Thyroid gland (tissue), 4 donors: ENCODE data around the gene IPO9. TPM values are rescaled to one million over a fixed set of nuclear protein-coding genes. Genes with fewer than 3 reads are reported as not detected.

ENCODE experiments used
- DNase-seq, 2 donors: peaks; one replicate each; pipeline ENCODE4 v3.0.0-alpha.2; 2019
- H3K27ac ChIP-seq, 3 donors: fragments of 200-600 bp; sonication (generic); 1 replicate in 2 of 3; 2 replicates in 1 of 3; pipeline ENCODE4 v1.5.1; 2016 to 2019; ENCODE audit warnings: mild to moderate bottlenecking in 1 of 3, moderate library complexity in 1 of 3
- H3K27me3 ChIP-seq: fragments of 200-600 bp; sonication (generic); one replicate; pipeline ENCODE4 v1.5.1; 2019
- H3K36me3 ChIP-seq, 2 donors: fragments of 200-600 bp; sonication (generic); one replicate each; pipeline ENCODE4 v1.5.1; 2016 to 2019
- H3K4me1 ChIP-seq, 2 donors: fragments of 200-600 bp; sonication (generic); one replicate each; pipeline ENCODE4 v1.5.1; 2017 to 2019
- H3K4me3 ChIP-seq, 3 donors: fragments of 200-600 bp; sonication (generic); replicated peaks in 1 of 3; 1 replicate in 2 of 3; 2 replicates in 1 of 3; pipeline ENCODE4 v1.5.1; 2016; ENCODE audit warnings: mild to moderate bottlenecking in 1 of 3
- H3K9me3 ChIP-seq: fragments of 200-600 bp; sonication (generic); one replicate; pipeline ENCODE4 v1.5.1; 2017
- POLR2A ChIP-seq, 2 donors: fragments of 450-650 bp; IDR thresholded peaks; one replicate each; pipeline ENCODE4 v1.6.1; 2017; ENCODE audit warnings: antibody characterized with exemption in 2 of 2, mild to moderate bottlenecking in 2 of 2, moderate library complexity in 1 of 2
- WGBS, 2 donors: methylation state at CpG; one replicate each; pipeline ENCODE4 v1.1.5; 2017; 5-methylcytosine and 5-hydroxymethylcytosine counted together
- intact Hi-C: fragments of 100-400 bp; cut with DNase I; formaldehyde crosslinking; loops from one replicate; pipeline ENCODE4 v1.15.1; 2023
- total RNA-seq, 4 donors: library from RNA; depleted of rRNA; stranded (reverse); fragments of >200 nt; gene quantifications; one replicate each; pipeline ENCODE4 v1.2.3, GENCODE V29; 2016
- TF ChIP-seq, protein P1 (sequence below), 6 experiments: fragments of 200-600 bp in 3 of 6; fragments of 450-650 bp in 3 of 6; sonication (generic) in 3 of 6; IDR thresholded peaks; one replicate each; pipeline ENCODE4 v1.5.1; 2016 to 2019; ENCODE audit warnings: antibody characterized with exemption in 6 of 6, mild to moderate bottlenecking in 2 of 6, inconsistent platforms in 1 of 6, moderate library complexity in 1 of 6

The IPO9 gene
- total RNA-seq, 4 donors from 2014 or later, result 28.4 to 42.1 (median 36.7) TPM

DNA sequence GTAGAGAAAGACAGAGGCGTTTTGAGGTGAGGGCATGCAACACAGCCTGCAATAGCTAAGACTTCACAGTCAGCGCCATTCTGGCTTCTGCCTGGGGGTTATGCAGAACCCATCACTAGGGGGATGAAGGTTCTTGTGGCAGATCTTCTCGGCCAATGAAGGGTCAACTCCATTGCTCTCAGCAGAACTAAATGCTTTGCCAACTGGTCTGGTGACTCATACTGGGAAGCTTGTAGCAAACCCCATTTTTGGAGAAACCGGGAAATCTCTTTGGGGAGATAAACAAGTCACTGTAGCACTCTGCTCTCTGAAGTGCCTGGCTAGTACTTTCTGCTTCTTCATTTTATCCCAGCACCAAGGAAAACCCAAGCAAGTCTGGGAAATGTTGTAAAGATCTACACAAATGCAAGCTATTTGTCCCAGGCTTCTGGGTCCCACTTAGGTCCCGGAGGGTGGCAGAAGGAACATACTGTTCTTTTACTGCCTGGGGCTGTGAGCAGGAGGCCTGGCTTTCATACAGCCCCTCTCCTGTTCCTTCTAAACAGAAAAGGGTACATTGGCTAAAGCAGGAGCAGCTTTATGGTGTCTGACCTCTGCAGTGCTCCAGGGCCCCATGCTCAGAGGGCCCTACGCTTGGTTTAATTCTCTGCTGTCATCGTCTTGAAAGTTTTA lies 88.5 kb downstream of the IPO9 start:
- H3K27me3 ChIP-seq, result no peaks in the 10 kb centered on the region
- TF ChIP-seq, protein P1, sequence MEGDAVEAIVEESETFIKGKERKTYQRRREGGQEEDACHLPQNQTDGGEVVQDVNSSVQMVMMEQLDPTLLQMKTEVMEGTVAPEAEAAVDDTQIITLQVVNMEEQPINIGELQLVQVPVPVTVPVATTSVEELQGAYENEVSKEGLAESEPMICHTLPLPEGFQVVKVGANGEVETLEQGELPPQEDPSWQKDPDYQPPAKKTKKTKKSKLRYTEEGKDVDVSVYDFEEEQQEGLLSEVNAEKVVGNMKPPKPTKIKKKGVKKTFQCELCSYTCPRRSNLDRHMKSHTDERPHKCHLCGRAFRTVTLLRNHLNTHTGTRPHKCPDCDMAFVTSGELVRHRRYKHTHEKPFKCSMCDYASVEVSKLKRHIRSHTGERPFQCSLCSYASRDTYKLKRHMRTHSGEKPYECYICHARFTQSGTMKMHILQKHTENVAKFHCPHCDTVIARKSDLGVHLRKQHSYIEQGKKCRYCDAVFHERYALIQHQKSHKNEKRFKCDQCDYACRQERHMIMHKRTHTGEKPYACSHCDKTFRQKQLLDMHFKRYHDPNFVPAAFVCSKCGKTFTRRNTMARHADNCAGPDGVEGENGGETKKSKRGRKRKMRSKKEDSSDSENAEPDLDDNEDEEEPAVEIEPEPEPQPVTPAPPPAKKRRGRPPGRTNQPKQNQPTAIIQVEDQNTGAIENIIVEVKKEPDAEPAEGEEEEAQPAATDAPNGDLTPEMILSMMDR (IDR thresholded peaks at IDR 0.05), result no peak
- peak in 1 of 2 donors; percentile 7 for TF ChIP-seq POLR2A (IDR thresholded peaks at IDR 0.05)
- peak overlapping the region in 2 of 3 donors; percentile 66 to 77 for H3K27ac ChIP-seq
- H3K36me3 ChIP-seq, result no peaks in the 10 kb centered on the region
- intact Hi-C loops, result no loop called here
- no peaks in the 10 kb centered on the region for H3K9me3 ChIP-seq
- peaks cover 19 to 32% of the 10 kb centered on the region in 2 donors for H3K4me1 ChIP-seq
- DNase-seq, result peak in 1 of 2 donors; percentile 50
- H3K4me3 ChIP-seq, result no peak overlapping the region
- 79 to 82% methylated on average over 7 of the region's 7 CpGs for WGBS, 2 donors

DNA sequence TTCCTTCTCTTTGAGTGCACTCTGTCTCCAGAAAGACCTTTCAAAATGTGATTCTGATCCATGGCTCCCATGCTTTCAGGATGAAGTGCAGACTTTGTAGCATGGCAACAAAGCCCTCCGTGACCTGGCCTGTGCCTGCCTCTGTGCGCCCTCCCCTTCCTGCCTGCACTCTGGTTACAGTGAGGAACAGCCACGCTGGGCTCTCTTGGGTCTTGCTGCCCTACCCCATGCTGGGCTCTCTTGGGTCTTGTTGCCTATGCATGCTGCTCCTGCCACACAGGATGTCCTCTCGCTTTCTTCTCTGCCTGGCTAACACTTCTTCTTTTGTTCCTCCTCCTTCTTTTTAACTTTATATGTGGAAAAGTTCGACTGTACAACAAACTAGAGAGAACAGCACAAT lies 89.4 kb downstream of the IPO9 start:
- 85 to 94% methylated on average over 5 of the region's 5 CpGs for WGBS, 2 donors
- H3K4me3 ChIP-seq, result no peak overlapping the region
- no peak for TF ChIP-seq POLR2A (IDR thresholded peaks at IDR 0.05)
- TF ChIP-seq, protein P1 (IDR thresholded peaks at IDR 0.05), result no peak

DNA sequence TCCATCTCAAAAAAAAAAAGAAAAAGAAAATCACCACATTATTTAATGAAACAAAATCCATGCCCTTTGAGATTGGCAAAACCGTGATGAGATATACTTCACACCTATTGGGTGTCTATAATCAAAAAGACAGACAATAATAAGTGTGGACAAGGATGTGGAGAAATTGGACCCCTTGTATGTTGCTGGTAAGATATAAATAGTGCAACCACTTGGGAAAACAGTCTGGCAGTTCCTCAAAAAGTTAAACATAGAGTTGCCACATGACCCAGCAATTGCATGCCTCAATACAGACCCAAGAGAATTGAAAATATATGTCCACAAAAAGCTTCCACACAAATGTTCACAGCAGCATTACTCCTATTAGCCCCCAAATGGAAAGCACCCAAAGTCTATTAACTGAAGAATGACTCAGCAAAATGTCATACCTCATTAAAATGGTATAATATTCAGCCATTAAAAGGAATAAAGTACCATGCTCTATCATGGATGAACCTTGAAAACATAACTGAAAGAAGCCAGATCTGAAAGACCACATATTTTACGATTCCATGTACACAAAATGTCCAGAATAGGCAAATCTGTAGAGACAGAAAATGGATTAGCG lies 93.1 kb downstream of the IPO9 start:
- H3K36me3 ChIP-seq, result no peaks in the 10 kb centered on the region
- H3K4me1 ChIP-seq, result peaks cover 17 to 18% of the 10 kb centered on the region in 2 donors
- H3K27me3 ChIP-seq, result no peaks in the 10 kb centered on the region
- TF ChIP-seq, protein P1 (IDR thresholded peaks at IDR 0.05), result no peak
- TF ChIP-seq POLR2A (IDR thresholded peaks at IDR 0.05), result no peak
- H3K4me3 ChIP-seq, result no peak overlapping the region
- WGBS, 2 donors, result 92 to 95% methylated on average over 3 of the region's 3 CpGs
- H3K27ac ChIP-seq, result no peak overlapping the region
- DNase-seq, result no peak
- intact Hi-C loops, result no loop called here
- no peaks in the 10 kb centered on the region for H3K9me3 ChIP-seq

More for the DNA sequence above, 89.4 kb downstream of the IPO9 start:
- intact Hi-C loops, result no loop called here
- peak overlapping the region; percentile 12 to 77 (median 56) for H3K27ac ChIP-seq
- no peaks in the 10 kb centered on the region for H3K36me3 ChIP-seq
- H3K9me3 ChIP-seq, result no peaks in the 10 kb centered on the region
- no peaks in the 10 kb centered on the region for H3K27me3 ChIP-seq
- peaks cover 19 to 32% of the 10 kb centered on the region in 2 donors for H3K4me1 ChIP-seq
- DNase-seq, result no peak

DNA sequence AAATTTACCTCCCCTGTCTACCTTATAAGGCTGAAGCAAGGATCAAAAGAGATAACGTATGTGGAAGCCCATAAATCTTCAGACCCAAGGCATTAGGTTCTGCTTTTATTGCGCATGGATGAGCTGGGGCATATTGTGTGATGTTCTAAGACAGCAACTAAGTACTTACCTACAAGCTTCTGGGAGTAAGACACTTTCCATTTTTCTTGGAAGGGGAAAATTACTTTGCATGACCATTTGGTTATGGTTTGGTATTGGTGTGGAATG lies 96.3 kb downstream of the IPO9 start:
- no peak for DNase-seq
- intact Hi-C loops, result no loop called here
- H3K36me3 ChIP-seq, result no peaks in the 10 kb centered on the region
- no peak overlapping the region for H3K4me3 ChIP-seq
- H3K27ac ChIP-seq, result no peak overlapping the region
- no peaks in the 10 kb centered on the region for H3K27me3 ChIP-seq
- H3K9me3 ChIP-seq, result no peaks in the 10 kb centered on the region
- 92 to 98% methylated on average over 2 of the region's 2 CpGs for WGBS, 2 donors
- TF ChIP-seq POLR2A (IDR thresholded peaks at IDR 0.05), result no peak
- TF ChIP-seq, protein P1 (IDR thresholded peaks at IDR 0.05), result no peak
- H3K4me1 ChIP-seq, result peaks cover 0 to 4% of the 10 kb centered on the region in 2 donors

DNA sequence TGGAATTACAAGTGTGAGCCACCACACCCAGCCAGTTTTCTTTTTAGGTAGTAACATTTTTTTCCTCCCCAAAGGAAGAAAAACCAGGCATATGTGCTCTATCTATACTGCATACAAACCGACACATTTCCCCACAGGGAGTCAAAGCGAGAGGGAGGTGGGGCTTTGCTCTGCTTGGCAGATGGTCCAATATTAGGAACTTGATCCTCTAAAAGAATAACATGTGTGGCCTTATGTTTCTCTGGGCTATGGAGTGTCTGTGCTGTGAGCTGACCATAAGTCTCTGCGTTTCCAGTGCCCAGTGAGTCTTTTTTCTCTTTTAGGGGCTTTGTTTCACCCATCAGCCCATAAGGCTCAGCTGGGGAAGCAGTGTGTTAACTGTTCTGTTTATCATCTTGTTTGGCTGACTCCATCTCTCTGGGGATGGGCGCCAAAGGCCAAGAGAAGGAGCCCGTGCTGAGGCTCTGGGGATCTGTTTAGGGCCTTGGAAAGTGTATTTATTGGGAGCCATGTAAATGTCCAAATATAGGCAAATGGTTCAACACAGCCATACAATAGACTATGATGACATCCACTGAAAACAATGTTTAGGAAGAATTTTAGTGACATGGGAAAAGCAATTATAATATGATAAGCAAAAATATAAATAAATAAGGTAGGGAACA lies 97.2 kb downstream of the IPO9 start:
- TF ChIP-seq POLR2A (IDR thresholded peaks at IDR 0.05), result no peak
- intact Hi-C loops, result no loop called here
- Histone ChIP-seq H3K27me3 (no peaks in the 10 kb centered on the region), H3K9me3 (no peaks in the 10 kb centered on the region), H3K4me3 (no peak overlapping the region), H3K36me3 (no peaks in the 10 kb centered on the region), H3K27ac (peak overlapping the region in 2 of 3 donors; percentile 14 to 22), H3K4me1 (no peaks in the 10 kb centered on the region)
- DNase-seq, result no peak
- 82 to 83% methylated on average over 5 of the region's 5 CpGs for WGBS, 2 donors
